A673 (cell line): ENCODE data around the gene KAZN. TPM values are rescaled to one million over a fixed set of nuclear protein-coding genes. Genes with fewer than 3 reads are reported as not detected.

Source experiments
- BruUV-seq: library from RNA; stranded (reverse); fragments of 400-500 nt; replicated peaks from 2 replicates; lab custom pipeline; 2021; lab: Mats Ljungman, UMichigan
- CTCF ChIA-PET: fragments of 300-600 bp; sonication (Branson Sonifier 250); formaldehyde crosslinking; loops from one replicate; lab custom pipeline; 2022; ENCODE audit warnings: antibody characterized with exemption; lab: Charles Lee
- POLR2A ChIA-PET: fragments of 300-600 bp; sonication (Branson Sonifier 250); formaldehyde crosslinking; loops from one replicate; lab custom pipeline; 2022; ENCODE audit warnings: antibody characterized with exemption; ENCODE audit not compliant: low non-redundant PET; lab: Charles Lee
- DNase-seq: peaks from one replicate; pipeline ENCODE4 v3.0.0-alpha.2; 2015; ENCODE audit warnings: low spot score
- H3K27ac ChIP-seq: fragments of 200-600 bp; sonication (generic); 2 replicates; pipeline ENCODE4 v1.5.1; 2016; ENCODE audit warnings: mixed run types, low read depth, mild to moderate bottlenecking, mixed read lengths, antibody characterized with exemption, low read length; ENCODE audit not compliant: poor library complexity, severe bottlenecking
- H3K27me3 ChIP-seq: fragments of 200-600 bp; sonication (generic); replicated peaks from 2 replicates; pipeline ENCODE4 v1.6.1; 2017; ENCODE audit warnings: mixed run types, low read depth, mild to moderate bottlenecking, mixed read lengths, antibody characterized with exemption, low read length; ENCODE audit not compliant: insufficient read depth, poor library complexity
- H3K36me3 ChIP-seq: fragments of 200-600 bp; sonication (generic); 2 replicates; pipeline ENCODE4 v1.6.1; 2016; ENCODE audit warnings: mixed run types, mild to moderate bottlenecking, mixed read lengths, antibody characterized with exemption, low read length; ENCODE audit not compliant: insufficient read depth, poor library complexity, severe bottlenecking
- H3K4me1 ChIP-seq: fragments of 200-600 bp; sonication (generic); 2 replicates; pipeline ENCODE4 v1.6.1; 2017; ENCODE audit warnings: mixed run types, mild to moderate bottlenecking, mixed read lengths, antibody characterized with exemption, low read length; ENCODE audit not compliant: insufficient read depth, poor library complexity, severe bottlenecking
- H3K4me3 ChIP-seq: fragments of 200-600 bp; sonication (generic); 2 replicates; pipeline ENCODE4 v1.5.1; 2016; ENCODE audit warnings: low read depth, mixed run types, mild to moderate bottlenecking, mixed read lengths, low read length; ENCODE audit not compliant: poor library complexity, severe bottlenecking
- H3K9me3 ChIP-seq: fragments of 200-600 bp; sonication (generic); 2 replicates; pipeline ENCODE4 v1.6.1; 2016; ENCODE audit warnings: mixed run types, low read depth, mild to moderate bottlenecking, mixed read lengths, antibody characterized with exemption, low read length; ENCODE audit not compliant: poor library complexity, severe bottlenecking
- CTCF ChIP-seq: fragments of 300-800, 200-600 bp; sonication (generic); conservative IDR thresholded peaks from 2 replicates; pipeline ENCODE4 v1.5.1; 2017; ENCODE audit warnings: low read depth, mild to moderate bottlenecking, antibody characterized with exemption, low read length, moderate library complexity, mixed read lengths
- EZH2 ChIP-seq: fragments of 200-600 bp; sonication (generic); IDR thresholded peaks from 2 replicates; pipeline ENCODE4 v1.6.1; 2017; ENCODE audit warnings: borderline replicate concordance, low read depth, mild to moderate bottlenecking, mixed read lengths, antibody characterized with exemption, low read length; ENCODE audit not compliant: poor library complexity, severe bottlenecking
- intact Hi-C: fragments of 100-400 bp; cut with micrococcal nuclease; formaldehyde crosslinking; loops from one replicate; pipeline ENCODE4 v1.10.0; 2022; ENCODE audit not compliant: unreplicated experiment
- total RNA-seq: library from RNA; stranded (reverse); gene quantifications from 2 replicates; pipeline ENCODE4 v1.2.3, GENCODE V29; 2021

The KAZN gene
- total RNA-seq, 1 experiment from 2014 or later: 8.0 TPM

- ChIA-PET POLR2A (interaction anchor here (0.7 kb wide), 1 partner anchor 125 kb away, joined by 8 read pairs; no protein-coding TSS in a partner anchor), CTCF (no interaction called here)
- Histone ChIP-seq H3K36me3 (no peaks in the 10 kb centered on the region), H3K4me3 (no peak overlapping the region), H3K4me1 (no peaks in the 10 kb centered on the region), H3K27ac (no peak overlapping the region), H3K27me3 (no peaks in the 10 kb centered on the region), H3K9me3 (no peaks in the 10 kb centered on the region)
- intact Hi-C loops: no loop called here
- BruUV-seq: no TSS peak
- no peak for DNase-seq
- TF ChIP-seq CTCF (no peak), EZH2 (no peak)
Measured at GRCh38 chr1:14611792-14612191, 13.3 kb downstream of the KAZN start.

- TF ChIP-seq CTCF (no peak), EZH2 (no peak)
- DNase-seq: no peak
- H3K36me3 ChIP-seq: no peaks in the 10 kb centered on the region
- ChIA-PET POLR2A (interaction anchor here (0.7 kb wide), 1 partner anchor 124 kb away, joined by 8 read pairs; no protein-coding TSS in a partner anchor), CTCF (no interaction called here)
- no peaks in the 10 kb centered on the region for H3K9me3 ChIP-seq
- H3K4me1 ChIP-seq: no peaks in the 10 kb centered on the region
- H3K27ac ChIP-seq: no peak overlapping the region
- no peaks in the 10 kb centered on the region for H3K27me3 ChIP-seq
- no peak overlapping the region for H3K4me3 ChIP-seq
- no TSS peak for BruUV-seq
- intact Hi-C loops: no loop called here
Measured at GRCh38 chr1:14612256-14612655, 13.8 kb downstream of the KAZN start.

- H3K4me3 ChIP-seq: no peak overlapping the region
- H3K9me3 ChIP-seq: no peaks in the 10 kb centered on the region
- intact Hi-C loops: no loop called here
- POLR2A ChIA-PET: no interaction called here
- no peak for DNase-seq
- H3K36me3 ChIP-seq: no peaks in the 10 kb centered on the region
- no peak for TF ChIP-seq CTCF
- no peak for TF ChIP-seq EZH2
- H3K4me1 ChIP-seq: no peaks in the 10 kb centered on the region
- BruUV-seq: no TSS peak
- CTCF ChIA-PET: no interaction called here
- H3K27me3 ChIP-seq: no peaks in the 10 kb centered on the region
- no peak overlapping the region for H3K27ac ChIP-seq
Measured at GRCh38 chr1:14613926-14614325, 15.4 kb downstream of the KAZN start.
